Fibroblast of mammary gland (primary cell): ENCODE data around the gene LRRTM4.

Experiments used
- DNase-seq: peaks from one replicate; pipeline ENCODE4 v3.0.0-alpha.2; 2010; ENCODE audit warnings: low read depth
- H3K4me3 ChIP-seq: 2 replicates; pipeline ENCODE4 v1.5.1; 2011; ENCODE audit warnings: low read depth, mild to moderate bottlenecking, low read length, moderate library complexity; ENCODE audit not compliant: control insufficient read depth
- TF ChIP-seq, protein P1 (sequence below): conservative IDR thresholded peaks from 2 replicates; pipeline ENCODE4 v1.5.1; 2011; ENCODE audit warnings: low read depth, low read length, inconsistent platforms; ENCODE audit not compliant: control insufficient read depth, insufficient read depth

LRRTM4 gene

DNA sequence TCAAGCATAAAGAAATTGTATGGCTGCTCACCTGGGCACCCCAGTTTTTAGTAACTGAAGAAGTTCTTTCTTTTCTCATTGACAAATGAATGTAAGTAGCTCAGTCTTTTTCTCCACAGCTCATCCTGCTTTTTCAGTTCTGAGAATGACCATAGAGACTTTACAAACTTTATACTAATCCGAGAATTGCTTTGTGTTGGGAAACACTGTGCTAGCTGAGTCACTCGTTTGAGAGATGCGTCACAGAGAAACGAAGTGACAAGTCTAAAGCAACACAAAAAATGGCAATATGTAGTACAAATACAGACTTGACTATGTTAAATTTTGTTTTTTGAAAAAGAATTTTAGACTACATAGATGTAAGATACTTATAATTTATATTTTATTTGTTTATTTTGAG lies 9.0 kb downstream of the LRRTM4 start:
- H3K4me3 ChIP-seq, result no peak overlapping the region
- no peak for DNase-seq
- TF ChIP-seq, protein P1, sequence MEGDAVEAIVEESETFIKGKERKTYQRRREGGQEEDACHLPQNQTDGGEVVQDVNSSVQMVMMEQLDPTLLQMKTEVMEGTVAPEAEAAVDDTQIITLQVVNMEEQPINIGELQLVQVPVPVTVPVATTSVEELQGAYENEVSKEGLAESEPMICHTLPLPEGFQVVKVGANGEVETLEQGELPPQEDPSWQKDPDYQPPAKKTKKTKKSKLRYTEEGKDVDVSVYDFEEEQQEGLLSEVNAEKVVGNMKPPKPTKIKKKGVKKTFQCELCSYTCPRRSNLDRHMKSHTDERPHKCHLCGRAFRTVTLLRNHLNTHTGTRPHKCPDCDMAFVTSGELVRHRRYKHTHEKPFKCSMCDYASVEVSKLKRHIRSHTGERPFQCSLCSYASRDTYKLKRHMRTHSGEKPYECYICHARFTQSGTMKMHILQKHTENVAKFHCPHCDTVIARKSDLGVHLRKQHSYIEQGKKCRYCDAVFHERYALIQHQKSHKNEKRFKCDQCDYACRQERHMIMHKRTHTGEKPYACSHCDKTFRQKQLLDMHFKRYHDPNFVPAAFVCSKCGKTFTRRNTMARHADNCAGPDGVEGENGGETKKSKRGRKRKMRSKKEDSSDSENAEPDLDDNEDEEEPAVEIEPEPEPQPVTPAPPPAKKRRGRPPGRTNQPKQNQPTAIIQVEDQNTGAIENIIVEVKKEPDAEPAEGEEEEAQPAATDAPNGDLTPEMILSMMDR, result no peak

DNA sequence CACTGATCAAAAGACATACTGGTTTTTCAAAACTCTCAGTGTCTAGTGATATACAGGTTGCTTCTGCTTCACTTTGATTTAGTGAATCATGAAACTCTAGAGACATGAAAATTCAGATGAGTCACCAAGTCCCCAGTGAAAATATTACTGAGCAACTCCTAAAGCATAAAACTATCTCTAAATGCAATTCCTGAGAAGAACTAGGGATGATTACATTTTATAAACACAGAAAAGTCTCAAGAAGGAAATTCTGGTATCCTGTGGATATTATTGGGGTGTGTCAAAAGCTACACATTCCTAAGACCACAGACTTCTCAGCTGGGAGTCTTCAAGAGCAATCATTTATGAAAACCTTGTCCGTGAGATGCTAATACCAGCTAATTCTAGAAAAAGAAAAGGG lies 9.7 kb downstream of the LRRTM4 start:
- TF ChIP-seq, protein P1, result no peak
- DNase-seq, result no peak

DNA sequence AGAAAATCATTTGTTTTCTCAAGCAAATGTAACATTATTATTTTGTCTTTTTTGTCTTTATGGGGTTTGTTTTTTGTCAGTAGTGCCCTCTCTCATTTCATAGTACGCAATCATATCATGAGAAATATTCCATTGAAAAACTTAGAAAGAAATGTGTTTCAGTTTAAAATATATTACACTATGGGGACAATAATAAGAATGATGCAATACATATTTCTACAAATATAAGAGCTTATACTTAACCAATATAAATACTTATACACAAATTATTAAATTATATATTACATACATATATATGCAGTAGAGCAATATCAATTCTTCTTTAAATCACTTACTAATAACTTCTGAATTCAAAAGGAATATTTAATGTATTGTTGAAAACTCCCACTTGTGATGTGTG lies 13.7 kb downstream of the LRRTM4 start:
- DNase-seq, result no peak
- H3K4me3 ChIP-seq, result no peak overlapping the region
- TF ChIP-seq, protein P1, result no peak

More for the DNA sequence above, 9.7 kb downstream of the LRRTM4 start:
- H3K4me3 ChIP-seq, result no peak overlapping the region

DNA sequence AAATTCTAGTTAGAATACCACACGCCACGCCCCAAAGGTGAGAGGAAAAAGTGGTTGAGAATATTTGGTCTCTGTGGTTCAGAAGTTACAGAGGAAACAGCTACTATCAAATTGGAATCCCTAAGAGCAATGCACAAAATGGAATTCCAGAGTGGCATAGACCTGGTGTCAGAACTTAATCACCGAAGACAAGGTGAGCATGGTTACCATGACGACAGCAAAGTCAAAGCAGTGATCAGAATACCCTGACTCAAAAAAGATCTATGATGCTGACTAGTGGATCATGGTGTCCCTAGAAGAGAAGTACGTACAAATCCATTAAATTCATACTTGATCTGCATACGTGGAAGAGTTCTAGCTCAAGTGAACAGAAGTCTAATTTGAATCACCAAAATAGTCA lies 14.5 kb downstream of the LRRTM4 start:
- TF ChIP-seq, protein P1, result no peak
- no peak overlapping the region for H3K4me3 ChIP-seq
- DNase-seq, result no peak

DNA sequence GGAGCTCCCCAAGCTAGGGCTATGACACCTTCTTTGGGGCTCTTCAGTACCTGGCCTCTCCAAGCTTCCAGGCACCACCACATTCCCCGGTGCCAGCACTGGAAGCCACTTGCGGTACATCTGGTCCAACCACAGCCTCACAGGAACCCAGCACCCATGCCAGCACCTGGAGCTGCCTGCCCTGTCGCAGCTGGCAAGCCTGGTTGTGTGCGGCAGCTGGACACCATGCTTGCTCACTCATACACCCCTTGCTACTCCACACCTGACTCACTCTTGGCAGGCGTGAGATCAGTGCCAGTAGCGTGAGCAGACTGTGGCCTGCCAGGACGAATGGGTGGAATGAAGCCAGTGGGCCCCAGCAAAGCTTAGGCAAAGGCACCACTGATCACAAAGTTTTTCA lies 34.0 kb downstream of the LRRTM4 start:
- TF ChIP-seq, protein P1, result no peak
- no peak overlapping the region for H3K4me3 ChIP-seq
- DNase-seq, result no peak

DNA sequence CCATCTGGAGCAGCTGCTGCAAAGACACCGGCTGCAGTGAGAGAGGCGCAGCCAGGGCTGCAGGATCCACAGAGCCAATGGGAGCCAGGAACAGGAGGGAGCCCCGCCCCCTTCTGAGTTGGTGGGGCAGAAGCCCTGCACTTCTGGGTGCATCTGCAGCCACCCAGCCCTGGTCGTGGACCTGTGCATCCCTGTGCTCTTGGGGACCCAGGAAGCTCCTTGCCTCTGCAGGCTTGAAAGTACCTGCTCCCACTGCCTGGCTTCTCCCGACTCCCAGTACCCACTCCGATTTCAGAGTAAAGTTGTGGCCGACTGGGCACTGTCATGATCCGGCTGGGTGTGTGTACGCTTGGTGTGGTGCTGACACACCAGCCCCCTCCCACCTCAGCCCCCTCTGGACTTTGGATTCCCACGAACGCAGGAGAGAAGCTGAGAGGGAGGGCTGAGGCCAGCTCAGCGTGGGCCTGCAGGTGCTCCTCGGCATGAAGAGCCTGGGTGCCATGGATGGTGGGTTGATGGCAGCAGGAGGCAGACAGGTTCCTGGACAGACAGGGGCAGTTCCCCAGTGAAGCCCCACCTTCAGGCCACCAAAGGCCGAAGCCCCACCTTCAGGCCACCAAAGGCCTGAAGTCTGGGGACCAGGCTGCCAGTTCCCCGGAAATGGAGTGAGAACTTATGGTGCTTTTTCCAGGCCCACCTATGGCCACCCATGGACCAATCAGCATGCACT lies 34.9 kb downstream of the LRRTM4 start:
- DNase-seq, result no peak
- no peak overlapping the region for H3K4me3 ChIP-seq
- TF ChIP-seq, protein P1, result no peak
